CD4-positive, alpha-beta T cell treated with Interleukin-15 for 1 hour (primary cell): ENCODE data around the gene BRD4.

Experiments
- DNase-seq: peaks from one replicate; pipeline ENCODE4 v3.0.0-alpha.2; 2020

The BRD4 gene

DNA sequence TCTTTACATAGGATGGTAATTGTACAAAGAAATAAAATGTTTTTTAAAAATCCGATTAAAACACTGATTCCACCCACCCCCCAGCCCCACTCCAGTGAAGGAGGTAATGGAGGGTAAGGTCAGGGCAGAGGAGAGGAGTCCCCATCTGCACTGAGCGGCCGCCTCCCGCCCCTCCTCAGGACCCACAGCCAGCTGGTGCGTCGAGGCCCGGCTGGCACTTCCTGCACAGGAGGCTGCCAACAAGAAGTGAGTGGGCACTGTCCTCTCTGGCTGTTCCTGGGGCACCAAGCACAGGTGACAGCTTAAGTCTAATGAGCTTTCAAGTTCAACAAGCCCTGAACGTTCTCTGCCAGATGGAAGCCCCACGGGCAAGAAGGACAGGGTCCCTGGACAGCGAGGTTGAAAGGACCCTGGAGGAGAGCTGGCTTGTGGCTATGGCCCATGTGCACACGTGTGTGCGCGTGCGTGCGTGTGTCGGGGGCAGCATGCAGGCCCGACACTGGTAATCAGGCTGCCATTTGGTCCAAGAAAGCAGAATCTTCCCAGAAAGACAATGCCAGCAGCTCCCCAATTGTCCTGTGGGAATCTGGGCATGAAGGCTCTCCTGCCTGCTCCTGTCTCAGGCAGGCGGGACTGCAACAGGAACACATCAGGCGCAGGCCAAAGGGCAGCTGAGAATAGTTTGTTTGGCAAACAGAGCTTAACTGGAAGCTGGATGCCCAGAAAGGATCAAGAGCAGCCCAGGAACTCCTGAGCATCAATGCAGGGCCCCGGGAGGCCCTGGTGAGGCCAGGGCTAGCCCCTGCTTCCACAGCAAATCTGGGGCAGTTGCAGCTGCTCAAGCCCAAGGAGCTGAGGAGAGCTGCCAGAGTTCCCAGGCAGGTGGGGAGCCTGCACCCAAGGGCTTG, 85.0 kb downstream of the BRD4 start:
- DNase-seq = no peak

DNA sequence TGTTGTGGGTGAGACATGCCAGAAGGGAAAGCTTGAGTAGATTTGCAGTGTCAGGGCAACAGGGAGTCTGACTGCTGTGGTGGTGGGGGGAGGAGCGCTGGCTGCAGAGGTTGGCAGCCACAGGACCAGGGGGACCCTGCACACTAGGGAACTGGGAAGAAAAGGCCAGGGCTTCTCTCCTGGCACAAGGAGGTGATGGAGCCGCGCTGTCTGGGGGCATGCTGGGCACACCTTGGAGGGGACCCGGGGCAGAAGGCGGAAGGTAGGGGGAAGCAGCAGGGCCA, 86.2 kb downstream of the BRD4 start:
- DNase-seq = no peak

DNA sequence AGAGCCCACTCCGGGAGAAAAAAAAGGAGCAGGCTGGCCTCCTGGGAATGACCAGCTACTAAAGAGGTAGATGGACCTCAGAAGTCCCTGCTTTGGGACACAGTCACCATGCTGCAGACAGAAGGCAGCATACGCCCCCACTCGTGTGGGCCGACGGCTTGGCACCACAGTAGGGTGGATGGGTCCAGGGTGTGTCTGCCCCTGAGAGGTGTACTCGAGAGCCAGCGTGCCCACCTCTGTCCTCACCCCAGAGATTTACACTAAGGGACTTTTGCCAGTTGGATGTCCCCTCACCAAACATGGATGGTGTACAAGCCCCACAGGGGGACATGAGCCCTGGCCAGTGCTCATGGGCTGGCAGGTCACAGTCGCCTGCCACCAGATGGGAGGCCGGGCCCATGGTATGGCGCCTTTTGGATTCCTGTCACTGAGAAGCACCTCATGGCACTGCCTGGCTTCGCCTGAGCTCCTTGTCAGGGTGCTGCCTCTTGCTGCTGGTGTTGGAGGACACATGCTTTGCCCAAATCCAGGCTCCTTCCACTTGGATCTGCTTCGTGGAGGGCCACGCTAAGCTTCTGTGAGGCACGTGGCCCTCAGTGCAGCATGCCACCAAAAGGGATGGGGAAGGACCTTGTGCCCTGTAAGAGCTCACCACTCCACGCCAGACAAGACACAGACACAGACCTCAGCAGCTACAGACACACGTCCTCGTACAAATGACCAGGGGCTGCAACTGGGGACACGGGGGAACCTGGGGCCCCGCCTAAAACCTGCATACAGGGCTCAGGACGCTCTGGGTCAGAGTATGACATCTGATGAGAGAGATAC, 86.8 kb downstream of the BRD4 start:
- no peak for DNase-seq

DNA sequence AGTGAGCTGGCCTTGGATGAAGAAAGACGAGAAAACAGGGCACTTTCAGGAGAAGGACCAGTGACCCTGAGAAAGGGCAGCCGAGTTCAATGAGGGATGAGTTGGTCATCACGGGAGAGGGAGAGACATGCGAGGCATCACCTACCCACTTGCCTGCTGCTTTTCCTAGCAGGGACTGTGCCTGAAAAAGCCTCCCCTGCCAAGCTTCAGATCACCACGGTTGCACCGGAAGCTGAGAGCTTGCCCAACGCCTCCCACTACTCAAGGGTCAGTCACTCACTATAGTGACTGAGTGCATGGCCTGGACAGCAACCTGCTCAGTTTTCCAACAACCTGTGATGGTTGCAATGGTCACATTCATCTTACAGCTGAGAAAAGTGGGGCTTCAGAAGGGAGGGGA, 87.5 kb downstream of the BRD4 start:
- no peak for DNase-seq

DNA sequence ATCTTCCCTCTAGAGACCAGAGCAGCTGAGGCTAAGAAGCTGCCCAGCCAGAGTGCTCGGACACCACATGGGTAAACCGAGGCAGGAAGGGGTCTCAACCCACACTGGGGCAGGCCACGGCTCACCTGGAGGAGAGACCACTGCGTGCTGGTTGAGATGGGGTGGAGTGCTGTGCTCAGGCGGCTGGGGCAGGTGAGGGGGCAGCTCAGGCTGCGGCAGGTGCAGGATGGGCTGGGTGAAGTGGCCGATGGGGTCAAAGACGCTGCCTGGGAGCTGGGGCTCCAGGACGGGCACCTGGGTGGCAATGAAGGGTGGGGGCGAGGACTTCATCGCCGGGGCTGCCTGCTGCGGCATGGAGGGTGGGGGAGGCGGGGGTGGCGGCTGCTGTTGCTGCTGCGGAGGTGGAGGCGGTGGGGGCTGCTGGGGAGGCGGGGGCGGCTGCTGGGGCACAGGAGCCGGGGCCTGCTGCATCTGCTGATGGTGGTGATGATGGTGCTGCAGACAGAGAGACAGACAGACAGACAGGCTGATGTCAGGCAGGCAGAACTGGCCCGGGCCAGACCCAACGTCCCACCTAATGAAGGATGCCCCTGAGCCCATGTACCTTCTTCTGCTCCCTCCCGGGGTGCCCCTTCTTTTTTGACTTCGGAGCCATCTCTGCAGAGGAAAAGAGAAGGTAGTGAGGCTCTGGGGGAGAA, 88.1 kb downstream of the BRD4 start:
- DNase-seq = no peak

DNA sequence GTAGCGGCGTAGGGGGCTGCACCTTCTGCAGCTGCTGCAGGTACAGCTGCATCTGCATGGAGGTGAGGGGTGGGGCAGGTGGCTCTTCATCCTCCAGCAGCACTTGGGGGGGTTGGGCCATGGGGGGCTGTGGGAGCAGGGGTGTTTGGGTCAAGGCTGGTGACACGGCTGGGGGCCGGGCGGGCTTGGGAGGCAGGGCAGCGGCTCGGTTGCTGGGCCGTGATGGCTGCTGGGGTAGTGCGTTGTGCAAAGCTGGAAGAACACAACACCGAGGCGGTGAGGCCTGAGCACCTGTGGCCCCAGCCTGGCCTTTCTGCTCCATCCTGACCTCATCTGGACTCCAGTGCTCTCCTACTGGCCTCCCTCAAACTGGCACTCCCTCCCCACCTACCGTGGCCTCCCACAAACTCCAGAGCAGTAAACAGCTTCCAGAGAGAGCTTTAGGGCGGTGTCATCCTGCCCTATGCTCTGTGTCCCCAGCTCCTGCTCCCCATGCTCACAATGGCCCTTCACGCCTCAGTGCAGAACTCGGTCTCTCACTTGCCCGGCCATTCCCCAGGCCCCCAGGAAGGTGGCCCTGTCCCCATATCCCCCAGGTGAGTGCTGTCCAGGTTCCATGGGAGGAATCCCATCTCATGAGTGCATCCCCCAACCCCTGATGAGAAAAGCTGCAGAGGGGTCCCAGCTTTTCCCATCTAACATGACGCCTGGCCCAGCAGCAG, 88.9 kb downstream of the BRD4 start:
- no peak for DNase-seq

DNA sequence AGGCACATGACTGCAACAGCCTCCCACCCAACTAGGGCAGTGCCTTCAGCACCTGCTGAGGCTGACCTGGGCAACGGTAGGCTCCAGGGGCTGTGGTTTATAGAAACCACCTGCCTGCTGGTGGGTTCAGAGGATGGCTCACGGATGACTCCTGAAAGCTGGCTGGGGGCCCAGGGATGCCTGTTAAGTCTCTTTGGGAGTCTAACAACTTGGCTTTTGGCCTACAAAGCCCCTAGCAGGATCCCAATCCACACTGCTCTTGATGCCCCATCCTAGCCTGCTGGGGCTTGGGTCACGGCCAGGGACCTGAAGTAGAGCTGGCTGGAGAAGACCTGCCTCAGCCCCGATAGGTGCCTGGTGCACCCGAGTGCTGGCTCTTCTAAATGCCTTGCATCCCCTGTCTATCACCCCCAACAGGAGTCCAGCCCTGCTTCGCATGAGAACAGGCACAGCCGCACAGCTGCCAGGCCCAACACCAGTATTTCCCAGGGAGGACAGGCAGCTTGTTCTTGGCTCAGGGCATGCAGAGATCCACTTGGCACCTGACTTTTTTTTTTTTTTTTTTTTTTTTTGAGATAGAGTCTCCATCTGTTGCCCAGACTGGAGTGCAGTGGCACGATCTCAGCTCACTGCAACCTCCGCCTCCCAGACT, 91.0 kb downstream of the BRD4 start:
- no peak for DNase-seq

DNA sequence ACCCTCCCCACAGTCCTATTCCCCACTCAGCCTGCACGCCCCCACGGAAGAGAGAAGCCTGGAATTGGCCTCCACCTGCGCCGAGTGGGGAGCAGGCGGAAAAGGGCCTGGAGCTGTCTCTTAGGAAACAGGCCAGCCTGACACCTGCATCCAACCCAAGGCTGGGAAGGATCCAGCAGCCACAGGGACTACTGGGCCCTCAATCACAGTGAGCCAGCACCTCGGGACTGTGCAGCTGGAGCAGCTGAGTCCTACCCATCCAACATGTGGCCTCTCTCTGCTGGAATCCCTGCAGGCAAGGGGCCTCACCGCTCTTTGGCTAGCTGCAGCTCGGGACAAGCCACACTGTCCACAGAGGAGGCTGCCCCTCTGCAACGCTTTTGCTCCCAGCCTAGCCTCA, 91.8 kb downstream of the BRD4 start:
- no peak for DNase-seq

DNA sequence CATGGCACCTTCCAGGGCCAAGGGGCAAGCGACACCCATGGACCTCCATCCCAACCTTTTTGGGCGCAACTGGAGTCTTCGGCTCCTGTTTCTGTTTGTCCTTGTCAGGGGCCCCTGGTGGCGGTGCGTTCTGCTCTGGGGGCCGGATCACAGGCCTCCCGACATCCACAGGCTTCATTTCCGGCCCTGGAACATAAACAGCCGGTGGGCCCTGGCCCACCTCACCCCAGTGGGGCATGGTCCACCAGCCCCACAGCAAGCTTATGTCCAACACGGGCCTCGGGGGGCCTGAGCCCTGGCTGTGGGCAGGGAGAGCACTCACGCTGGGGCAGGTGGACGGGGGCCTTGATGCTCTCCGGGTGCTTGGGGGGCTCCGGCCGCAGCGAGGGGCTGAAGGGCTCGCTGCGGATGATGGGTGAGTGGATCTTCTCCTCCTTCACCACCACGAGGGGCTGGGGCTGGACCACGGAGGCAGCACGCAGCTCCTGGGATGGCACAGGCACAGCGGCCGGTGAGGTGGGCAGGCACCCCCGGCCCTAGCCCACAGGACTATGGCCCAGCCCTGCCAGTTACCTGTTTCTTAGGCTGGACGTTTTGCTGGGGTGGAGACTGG, 92.9 kb downstream of the BRD4 start:
- DNase-seq = no peak

DNA sequence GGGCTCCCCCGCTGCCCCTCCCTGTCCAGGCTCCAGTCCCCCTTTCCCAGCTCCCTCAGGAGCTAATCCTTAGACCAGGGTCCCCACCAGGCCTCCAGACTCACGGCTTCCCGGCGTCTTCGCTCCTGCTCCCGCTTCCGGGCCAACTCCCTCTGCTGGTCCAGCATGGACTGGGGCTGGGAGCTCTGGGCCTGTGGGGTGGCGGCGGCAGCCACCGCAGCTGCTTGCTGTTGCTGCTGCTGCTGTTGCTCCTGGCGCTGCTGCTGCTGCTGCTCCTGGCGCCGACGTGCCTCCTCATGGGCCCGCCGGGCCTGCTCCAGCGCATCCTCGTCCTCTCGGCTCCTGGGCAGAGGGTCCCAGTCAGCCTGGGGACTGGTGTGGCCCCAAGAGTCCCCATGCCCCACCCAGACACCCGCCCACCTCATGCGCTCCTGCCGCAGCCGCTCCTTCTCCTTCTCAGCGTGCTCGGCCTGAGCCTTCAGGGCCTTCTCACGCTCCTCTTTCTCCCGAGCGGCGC, 93.6 kb downstream of the BRD4 start:
- DNase-seq = no peak

DNA sequence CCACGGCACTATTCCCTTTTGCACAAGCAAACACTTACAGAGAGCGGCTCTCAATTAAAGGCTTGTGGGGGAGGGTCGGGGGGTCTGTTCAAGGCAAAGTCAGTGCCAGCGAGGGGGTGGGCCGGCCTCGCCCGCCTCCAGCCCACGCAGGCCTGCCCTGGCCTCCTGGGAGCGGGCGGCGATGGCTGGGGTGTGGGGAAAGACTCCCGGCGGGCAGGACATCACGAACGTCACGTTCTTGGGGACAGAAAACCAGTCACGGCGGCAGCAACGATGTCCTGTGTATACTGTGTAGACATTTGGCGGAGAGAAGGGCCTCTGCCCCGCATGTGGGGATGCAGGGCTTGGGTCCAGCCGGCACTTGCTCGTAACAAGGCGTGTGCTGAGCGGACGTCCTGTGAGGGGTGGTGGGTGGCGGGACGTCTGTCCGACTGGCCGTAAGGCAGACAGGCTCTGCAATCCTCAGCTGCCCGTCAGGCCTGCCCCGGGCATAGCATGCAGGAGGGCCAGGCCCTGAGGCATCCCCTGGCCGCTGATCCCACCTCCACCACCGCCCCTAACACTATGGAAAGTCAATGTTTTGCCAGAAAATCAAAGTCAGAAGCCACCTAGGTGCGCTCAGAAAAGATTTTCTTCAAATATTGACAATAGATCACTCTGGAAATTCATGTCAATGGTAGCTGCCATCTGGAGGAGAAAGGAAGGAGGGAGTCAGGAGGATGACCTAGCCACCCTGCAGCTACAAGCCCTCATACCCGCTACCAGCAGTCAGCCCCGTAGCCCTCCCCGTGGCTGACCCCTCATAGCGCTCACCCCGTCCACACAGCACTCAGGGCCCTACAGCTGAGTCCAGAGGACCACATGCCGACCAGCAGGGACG, 94.3 kb downstream of the BRD4 start:
- no peak for DNase-seq

DNA sequence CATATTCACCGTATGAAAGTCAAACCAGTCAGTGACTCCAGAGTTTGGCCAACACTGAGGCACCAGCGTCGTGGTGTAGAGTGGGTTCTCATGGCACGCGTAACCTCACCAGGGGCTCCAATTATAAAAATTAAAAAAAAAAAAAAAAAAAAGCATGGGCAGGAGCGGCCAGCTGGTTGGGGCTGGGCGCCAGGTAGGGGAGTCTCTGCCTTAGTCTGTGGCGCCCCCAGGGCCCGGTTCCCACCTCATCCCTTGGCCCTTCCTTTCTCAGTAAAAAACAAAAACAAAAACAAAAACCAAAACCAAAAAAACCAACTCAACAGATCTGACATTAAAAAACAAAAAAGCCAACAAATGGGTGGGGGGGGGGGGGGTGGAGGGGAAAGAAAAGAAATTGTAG, 95.5 kb downstream of the BRD4 start:
- no peak for DNase-seq

DNA sequence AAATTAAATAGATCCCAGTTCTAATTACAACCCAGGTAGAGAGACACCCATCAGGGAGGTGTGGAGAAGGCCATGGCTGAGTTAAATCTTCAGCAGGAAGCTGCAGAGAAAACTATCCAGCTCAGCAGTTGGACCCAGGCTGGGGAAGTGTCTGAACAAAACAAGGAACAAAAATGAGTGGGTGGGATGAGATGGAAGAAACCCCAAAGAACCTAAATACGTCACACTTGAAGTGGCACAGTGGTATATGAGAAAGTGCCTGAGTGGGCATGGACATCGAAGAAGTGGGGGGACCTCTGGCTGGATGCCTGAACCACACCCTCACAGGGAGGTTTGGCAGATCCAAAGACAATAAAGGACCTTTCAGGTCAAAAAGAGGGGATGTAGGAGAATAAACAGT, 96.6 kb downstream of the BRD4 start:
- DNase-seq = no peak

DNA sequence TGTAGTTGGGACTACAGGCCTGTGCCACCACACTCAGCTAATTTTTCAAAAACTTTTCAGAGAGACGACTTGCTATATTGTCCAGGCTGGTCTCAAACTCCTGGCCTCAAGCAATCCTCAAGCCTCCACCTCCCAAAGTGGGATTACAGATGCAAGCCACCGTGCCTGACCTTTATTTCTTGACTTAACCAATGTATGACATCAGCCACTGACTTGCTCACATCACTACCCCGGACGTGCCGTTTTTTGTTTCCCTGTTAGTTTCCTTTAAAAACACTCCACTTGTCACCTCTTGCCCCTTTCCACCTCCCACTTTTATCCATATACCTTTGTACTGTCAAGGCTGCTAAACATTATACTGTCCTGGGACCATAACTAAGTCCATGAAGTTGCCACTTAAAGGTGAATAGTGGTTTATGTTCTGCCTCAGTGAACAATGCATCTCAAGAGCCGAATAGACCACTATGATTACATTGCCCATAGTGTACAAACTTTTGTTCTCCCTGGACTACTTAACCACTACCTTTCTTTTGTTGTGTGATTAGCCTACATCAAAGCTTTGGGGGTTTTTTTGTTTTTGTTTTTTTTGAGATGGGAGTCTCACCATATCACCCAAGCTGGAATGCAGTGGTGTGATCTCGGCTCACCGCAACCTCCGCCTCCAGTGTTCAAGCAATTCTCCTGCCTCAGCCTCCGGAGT, 97.8 kb downstream of the BRD4 start:
- no peak for DNase-seq

DNA sequence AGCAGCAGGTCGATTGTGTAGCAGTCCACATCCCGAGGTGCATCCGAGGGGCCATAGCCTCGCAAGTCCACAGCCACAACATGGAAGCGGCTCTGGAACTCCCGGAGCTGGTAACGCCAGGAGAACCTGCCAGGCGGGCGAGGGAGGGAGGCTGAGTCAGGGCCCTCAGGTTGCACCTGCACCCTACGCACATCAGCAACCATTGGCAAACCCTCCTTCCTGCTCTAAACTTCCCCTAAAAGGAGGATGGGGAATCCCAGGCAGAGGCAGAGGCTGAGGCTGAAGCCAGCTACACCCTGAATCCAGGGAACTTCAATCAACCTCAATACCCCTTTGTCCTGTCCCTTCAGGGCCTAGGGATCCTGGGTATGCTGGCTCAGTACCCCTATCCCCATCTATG, 101.1 kb downstream of the BRD4 start:
- no peak for DNase-seq

DNA sequence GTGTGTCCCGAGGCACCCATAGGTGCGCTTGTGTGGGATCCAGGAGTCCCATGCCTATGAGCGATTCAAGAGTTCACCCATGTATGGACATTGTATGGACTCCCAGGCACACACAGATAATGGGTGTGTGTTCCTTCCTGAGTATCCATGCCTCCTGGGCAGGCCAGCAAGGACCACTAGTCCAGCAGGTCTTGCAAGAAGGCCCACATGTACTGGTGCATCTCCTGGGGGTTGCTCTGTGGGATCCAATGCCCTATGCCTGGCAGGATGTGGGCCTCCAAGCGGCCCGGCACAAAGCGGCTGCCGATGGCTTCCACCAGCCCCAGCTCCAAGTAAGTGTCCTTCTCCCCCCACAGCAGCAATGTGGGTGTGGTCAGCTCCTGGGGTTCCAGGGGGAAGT, 105.1 kb downstream of the BRD4 start:
- DNase-seq = no peak

DNA sequence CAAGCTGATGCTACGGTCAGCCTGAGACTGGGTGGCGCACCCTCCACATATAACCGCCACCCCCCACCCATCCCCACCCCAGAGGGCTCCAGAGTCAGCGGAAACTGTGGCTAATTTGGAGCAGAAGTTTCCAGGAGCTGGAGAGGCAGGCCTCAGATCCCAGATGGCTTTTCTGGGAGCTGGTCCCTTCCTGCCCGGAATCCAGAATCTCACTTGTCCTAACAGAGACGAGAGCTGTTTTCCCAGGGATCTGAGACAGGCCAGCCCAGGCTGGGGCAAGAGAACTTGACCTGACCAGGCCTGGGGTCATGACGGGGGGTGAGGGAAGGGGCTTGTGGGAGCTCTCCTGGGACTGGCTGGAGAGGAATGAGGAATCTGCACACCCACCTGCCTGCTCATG, 106.6 kb downstream of the BRD4 start:
- DNase-seq = no peak

DNA sequence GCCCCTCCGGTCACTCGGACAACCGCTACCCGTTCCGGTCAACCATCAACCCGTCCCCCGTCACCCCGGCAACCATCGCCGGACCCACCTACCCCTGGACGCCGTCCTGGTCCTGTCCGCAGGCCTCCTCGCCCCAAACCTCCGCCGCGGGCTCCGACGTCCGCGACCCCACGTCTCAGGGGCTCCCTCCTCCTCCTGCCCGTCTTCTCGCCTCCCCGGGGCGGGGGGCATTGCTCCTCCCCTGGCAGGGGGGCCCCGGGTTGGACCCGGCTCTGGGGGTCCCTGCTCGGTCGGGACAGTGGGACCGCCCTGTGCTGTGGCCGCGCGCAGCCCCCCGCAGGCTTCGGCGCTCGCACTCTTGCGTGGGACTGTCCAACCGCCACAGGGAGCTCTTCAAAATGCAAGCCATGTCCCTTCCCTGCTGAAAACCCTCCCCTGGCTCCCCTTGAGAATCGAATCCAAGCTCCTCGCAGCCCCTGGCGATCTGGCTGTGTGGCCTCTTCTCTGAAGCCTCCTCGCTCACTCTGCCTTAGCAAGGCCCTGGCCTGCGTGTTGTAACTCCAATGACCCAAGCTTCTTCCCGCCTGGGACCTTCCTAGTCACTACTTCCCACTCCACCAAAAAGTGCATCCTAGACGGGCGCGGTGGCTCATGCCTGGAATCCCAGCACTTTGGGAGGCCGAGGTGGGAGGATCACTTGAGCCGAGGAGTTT, 108.5 kb downstream of the BRD4 start:
- no peak for DNase-seq
